MM.1S (cell line): ENCODE data around the gene USP6NL.

Experiments
- EZH2phosphoT487 ChIP-seq: fragments of 300-600 bp; sonication (generic); IDR thresholded peaks from 2 replicates; pipeline ENCODE4 v1.6.1; 2018; ENCODE audit warnings: antibody characterized with exemption, low read length
- TF ChIP-seq, protein P1 (sequence below): fragments of 300-600 bp; sonication (generic); IDR thresholded peaks from 2 replicates; pipeline ENCODE4 v1.5.1; 2016; ENCODE audit warnings: antibody characterized with exemption, low read length, mixed read lengths

- TF ChIP-seq, protein P1, sequence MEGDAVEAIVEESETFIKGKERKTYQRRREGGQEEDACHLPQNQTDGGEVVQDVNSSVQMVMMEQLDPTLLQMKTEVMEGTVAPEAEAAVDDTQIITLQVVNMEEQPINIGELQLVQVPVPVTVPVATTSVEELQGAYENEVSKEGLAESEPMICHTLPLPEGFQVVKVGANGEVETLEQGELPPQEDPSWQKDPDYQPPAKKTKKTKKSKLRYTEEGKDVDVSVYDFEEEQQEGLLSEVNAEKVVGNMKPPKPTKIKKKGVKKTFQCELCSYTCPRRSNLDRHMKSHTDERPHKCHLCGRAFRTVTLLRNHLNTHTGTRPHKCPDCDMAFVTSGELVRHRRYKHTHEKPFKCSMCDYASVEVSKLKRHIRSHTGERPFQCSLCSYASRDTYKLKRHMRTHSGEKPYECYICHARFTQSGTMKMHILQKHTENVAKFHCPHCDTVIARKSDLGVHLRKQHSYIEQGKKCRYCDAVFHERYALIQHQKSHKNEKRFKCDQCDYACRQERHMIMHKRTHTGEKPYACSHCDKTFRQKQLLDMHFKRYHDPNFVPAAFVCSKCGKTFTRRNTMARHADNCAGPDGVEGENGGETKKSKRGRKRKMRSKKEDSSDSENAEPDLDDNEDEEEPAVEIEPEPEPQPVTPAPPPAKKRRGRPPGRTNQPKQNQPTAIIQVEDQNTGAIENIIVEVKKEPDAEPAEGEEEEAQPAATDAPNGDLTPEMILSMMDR = no peak
- TF ChIP-seq EZH2phosphoT487 = no peak
Observed at GRCh38 chr10:11609492-11610093, 1.9 kb downstream of the USP6NL start.
